ENCODE measurements around the gene ZIM2.

ZIM2 gene

DNA sequence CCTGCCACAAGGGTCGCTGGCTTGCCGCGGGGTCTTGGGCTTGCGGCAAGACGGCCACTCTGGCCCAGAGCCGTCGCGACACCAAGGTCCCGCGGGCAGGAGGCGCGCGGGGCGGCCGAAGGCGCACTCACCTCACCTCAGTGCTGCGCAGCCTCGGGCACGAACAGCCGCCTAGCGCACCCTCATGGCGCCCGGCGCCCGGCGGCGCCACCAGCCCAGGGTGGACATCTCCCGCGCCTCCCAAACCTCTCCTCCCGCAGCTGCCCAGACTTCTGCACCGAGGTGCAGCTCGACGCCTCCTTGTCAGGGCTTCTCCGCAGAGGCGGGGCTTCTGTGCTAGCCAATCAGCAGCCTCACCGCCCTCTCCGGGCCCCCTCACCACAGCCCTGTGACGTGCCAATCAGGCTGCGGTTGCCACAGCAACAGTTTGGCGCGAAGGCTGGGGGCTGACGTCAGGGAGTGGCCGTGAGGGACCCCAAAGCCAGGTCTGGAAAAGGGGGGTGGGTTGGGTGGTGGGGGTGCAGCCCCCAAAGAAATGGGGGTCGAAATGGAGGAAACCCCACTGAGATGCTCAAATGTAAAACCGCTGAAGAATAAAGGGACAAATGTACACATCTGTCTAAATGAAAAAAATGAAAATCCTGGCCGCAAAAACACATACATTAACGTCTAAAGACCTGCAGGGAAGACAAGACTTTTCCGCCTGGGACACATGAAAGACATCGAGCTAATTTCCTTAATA lies at the start of gene ZIM2, which contains the start of gene PEG3:
TSS of gene ZIM2 (minus strand) at position 276 of the 742 bp plus-strand sequence. CDS start 16,449 bp downstream, outside the sequence.
TSS of gene PEG3 (minus strand) at position 276 of the 742 bp plus-strand sequence. CDS start 16,071 bp downstream, outside the sequence.
- Histone ChIP-seq H3K27ac (peak within 1 kb of the TSS; percentile 83), H3K36me3 (no peaks in the 10 kb centered on the region), H3K4me3 (ENCODE audit: low read depth, low read length) (peak within 1 kb of the TSS; percentile 66), H3K9me3 (ENCODE audit: severe bottlenecking) (peaks cover 9% of the 10 kb centered on the region), H3K27me3 (ENCODE audit: insufficient read depth, low read depth, severe bottlenecking) (no peaks in the 10 kb centered on the region)
- peak; percentile 91 for DNase-seq
- TF ChIP-seq, protein P1, sequence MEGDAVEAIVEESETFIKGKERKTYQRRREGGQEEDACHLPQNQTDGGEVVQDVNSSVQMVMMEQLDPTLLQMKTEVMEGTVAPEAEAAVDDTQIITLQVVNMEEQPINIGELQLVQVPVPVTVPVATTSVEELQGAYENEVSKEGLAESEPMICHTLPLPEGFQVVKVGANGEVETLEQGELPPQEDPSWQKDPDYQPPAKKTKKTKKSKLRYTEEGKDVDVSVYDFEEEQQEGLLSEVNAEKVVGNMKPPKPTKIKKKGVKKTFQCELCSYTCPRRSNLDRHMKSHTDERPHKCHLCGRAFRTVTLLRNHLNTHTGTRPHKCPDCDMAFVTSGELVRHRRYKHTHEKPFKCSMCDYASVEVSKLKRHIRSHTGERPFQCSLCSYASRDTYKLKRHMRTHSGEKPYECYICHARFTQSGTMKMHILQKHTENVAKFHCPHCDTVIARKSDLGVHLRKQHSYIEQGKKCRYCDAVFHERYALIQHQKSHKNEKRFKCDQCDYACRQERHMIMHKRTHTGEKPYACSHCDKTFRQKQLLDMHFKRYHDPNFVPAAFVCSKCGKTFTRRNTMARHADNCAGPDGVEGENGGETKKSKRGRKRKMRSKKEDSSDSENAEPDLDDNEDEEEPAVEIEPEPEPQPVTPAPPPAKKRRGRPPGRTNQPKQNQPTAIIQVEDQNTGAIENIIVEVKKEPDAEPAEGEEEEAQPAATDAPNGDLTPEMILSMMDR (IDR thresholded peaks at IDR 0.05; ENCODE audit: low read depth, low read length) = no peak

DNA sequence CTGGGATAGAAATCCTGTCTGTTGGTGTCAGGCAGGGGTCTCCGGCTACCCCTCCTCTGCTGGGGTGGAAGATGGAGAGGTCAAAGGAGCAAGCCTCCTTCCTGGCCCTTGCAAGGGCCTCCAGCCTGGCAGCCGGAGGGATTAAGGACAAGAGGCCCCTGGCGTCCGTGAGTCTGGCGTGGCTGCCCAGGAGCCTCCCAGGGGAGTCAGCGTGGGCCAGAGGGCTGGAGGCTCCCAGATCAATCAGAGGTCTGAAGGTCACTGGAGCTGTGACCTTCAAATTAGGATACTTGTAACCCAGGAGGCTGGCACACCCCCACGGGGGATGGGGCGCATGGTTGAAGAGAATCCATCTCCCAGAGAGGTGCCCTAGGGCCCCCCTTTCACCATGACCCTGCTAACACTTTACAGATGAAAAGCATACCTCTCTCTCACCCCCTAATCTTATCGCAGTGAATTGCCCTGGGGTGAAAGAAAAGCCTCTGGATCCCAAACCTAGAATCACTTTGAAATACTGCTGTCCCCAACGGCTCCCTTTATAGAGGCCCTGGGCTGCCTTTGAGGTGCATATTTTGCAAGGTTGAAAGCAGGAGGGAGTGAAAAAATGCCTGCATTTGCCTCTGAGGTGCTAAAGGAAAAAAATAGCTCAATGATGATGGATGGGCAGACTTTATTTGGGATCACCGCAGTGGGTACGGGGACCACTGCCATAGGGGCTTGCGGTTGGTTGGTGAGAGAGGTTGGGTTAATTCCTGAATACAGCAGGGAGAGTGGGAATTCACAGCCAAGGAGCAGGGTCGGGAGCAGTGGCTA lies 44.9 kb upstream of the ZIM2 start:
- H3K4me3 ChIP-seq (ENCODE audit: low read depth, low read length) = no peak overlapping the region
- TF ChIP-seq, protein P1 (IDR thresholded peaks at IDR 0.05; ENCODE audit: low read depth, low read length) = no peak
- H3K9me3 ChIP-seq (ENCODE audit: severe bottlenecking) = no peaks in the 10 kb centered on the region
- peak; percentile 15 for DNase-seq
- H3K36me3 ChIP-seq = no peaks in the 10 kb centered on the region
- no peaks in the 10 kb centered on the region for H3K27me3 ChIP-seq (ENCODE audit: insufficient read depth, low read depth, severe bottlenecking)
- H3K27ac ChIP-seq = no peak overlapping the region; the same call in 1 of the 2 replicates

DNA sequence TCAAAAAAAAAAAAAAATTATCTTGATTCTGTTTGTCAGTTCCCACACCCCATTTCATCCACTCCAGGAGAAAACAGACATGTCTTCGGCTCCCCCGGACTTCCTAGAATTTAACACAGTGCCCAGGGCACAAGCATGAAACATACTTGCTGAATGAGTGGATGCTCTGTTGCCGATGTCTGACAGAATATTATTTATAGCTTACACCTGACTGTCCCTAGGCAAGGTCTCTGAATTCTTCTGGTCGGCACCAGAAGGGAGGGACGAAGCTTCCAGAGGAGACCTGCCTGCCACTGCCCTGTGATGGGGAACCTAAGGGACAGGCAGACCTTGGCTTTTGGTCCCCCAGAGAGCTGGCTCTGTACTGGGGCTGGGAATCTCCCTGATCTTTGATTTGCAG lies 43.9 kb upstream of the ZIM2 start:
- Histone ChIP-seq H3K27me3 (ENCODE audit: insufficient read depth, low read depth, severe bottlenecking) (no peaks in the 10 kb centered on the region), H3K27ac (no peak overlapping the region), H3K9me3 (ENCODE audit: severe bottlenecking) (no peaks in the 10 kb centered on the region), H3K36me3 (no peaks in the 10 kb centered on the region), H3K4me3 (ENCODE audit: low read depth, low read length) (no peak overlapping the region)
- TF ChIP-seq, protein P1 (IDR thresholded peaks at IDR 0.05; ENCODE audit: low read depth, low read length) = no peak
- DNase-seq = no peak

DNA sequence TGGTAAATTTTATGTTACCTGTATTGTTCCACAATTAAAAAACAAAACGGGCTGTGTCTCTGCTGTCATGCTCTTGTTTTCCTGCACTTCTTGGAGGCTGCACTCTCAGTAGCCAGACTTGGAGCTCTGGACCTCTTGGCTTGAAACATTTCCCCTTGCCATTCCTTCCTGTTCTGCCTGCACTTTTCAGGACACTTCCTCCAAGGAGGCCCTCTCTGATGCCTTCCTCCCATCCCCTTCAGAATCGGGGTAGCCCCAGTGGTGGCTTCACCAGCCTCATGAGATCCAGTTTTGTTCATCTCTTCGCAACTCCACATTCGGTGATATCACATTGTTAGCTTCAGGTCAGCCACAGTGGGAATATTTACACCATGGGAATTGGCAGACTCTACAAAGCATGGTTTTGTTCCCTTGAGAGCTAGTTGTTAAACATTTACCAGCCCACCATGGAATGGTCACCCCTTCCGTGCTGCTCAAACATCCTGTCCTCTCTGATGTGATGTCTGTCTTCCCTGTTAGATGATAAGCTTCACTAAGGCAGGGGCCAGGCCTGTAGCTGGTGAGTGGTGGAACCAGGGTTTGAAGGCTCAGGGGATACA lies 40.2 kb upstream of the ZIM2 start:
- no peaks in the 10 kb centered on the region for H3K9me3 ChIP-seq (ENCODE audit: severe bottlenecking)
- H3K27me3 ChIP-seq (ENCODE audit: insufficient read depth, low read depth, severe bottlenecking) = no peaks in the 10 kb centered on the region
- H3K27ac ChIP-seq = no peak overlapping the region
- TF ChIP-seq, protein P1 (IDR thresholded peaks at IDR 0.05; ENCODE audit: low read depth, low read length) = no peak
- H3K4me3 ChIP-seq (ENCODE audit: low read depth, low read length) = no peak overlapping the region
- H3K36me3 ChIP-seq = no peaks in the 10 kb centered on the region
- no peak for DNase-seq

DNA sequence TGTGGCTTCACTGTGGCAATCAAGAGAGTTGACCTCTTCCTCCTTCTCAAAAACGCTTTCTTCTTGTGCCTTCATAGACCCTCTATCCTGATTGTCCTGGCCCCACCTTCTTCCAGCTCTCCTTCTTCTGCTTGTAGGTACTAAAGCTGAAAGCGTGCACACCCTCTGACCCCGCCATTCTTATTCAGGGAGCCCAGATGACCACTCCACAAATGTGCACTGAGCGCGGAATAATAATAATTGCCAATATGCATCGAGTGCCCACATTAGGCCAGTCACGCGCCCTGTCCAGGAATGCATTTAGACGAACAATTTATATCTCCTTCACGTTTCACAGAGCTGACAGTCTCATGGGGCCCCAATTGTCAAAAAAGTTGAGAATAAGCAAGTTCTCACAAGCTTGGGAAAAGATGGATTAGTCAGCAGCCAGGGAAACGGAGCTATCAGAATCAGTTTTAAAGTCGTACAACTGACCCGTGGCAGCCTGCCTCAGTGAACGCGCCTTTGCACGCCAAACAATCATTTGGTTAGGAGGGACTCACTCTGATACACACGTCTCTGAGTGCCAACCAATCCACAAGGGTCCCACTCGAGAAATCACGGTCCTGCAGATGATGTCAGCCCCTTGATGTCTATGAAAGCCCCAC lies 36.7 kb upstream of the ZIM2 start:
- Histone ChIP-seq H3K27ac (no peak overlapping the region), H3K4me3 (ENCODE audit: low read depth, low read length) (no peak overlapping the region), H3K36me3 (no peaks in the 10 kb centered on the region), H3K27me3 (ENCODE audit: insufficient read depth, low read depth, severe bottlenecking) (no peaks in the 10 kb centered on the region), H3K9me3 (ENCODE audit: severe bottlenecking) (peaks cover 5% of the 10 kb centered on the region)
- no peak for DNase-seq
- TF ChIP-seq, protein P1 (IDR thresholded peaks at IDR 0.05; ENCODE audit: low read depth, low read length) = no peak
